ENCODE measurements around the gene SSH2.

GRCh38 chr17:29839656-29840055, 90.4 kb downstream of the SSH2 start:
- TF ChIP-seq, protein P1, sequence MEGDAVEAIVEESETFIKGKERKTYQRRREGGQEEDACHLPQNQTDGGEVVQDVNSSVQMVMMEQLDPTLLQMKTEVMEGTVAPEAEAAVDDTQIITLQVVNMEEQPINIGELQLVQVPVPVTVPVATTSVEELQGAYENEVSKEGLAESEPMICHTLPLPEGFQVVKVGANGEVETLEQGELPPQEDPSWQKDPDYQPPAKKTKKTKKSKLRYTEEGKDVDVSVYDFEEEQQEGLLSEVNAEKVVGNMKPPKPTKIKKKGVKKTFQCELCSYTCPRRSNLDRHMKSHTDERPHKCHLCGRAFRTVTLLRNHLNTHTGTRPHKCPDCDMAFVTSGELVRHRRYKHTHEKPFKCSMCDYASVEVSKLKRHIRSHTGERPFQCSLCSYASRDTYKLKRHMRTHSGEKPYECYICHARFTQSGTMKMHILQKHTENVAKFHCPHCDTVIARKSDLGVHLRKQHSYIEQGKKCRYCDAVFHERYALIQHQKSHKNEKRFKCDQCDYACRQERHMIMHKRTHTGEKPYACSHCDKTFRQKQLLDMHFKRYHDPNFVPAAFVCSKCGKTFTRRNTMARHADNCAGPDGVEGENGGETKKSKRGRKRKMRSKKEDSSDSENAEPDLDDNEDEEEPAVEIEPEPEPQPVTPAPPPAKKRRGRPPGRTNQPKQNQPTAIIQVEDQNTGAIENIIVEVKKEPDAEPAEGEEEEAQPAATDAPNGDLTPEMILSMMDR (IDR thresholded peaks at IDR 0.05; ENCODE audit: insufficient read depth, low read length, poor library complexity, severe bottlenecking), result no peak
- no peak for TF ChIP-seq EZH2phosphoT487 (conservative IDR thresholded peaks at IDR 0.05; ENCODE audit: low read length)

Data from SU-DHL-6 (cell line).